NCI-H510A (cell line): ENCODE measurements around the gene SYT5.
"Not testable (repeated sequence)": the region's sequence is repeated elsewhere in the genome, so short reads cannot be mapped to it uniquely, and the experiment has no call there.

Source experiments
- DNase-seq: peaks from one replicate; lab custom pipeline; 2025; lab: John Stamatoyannopoulos, UW

Gene SYT5

DNA sequence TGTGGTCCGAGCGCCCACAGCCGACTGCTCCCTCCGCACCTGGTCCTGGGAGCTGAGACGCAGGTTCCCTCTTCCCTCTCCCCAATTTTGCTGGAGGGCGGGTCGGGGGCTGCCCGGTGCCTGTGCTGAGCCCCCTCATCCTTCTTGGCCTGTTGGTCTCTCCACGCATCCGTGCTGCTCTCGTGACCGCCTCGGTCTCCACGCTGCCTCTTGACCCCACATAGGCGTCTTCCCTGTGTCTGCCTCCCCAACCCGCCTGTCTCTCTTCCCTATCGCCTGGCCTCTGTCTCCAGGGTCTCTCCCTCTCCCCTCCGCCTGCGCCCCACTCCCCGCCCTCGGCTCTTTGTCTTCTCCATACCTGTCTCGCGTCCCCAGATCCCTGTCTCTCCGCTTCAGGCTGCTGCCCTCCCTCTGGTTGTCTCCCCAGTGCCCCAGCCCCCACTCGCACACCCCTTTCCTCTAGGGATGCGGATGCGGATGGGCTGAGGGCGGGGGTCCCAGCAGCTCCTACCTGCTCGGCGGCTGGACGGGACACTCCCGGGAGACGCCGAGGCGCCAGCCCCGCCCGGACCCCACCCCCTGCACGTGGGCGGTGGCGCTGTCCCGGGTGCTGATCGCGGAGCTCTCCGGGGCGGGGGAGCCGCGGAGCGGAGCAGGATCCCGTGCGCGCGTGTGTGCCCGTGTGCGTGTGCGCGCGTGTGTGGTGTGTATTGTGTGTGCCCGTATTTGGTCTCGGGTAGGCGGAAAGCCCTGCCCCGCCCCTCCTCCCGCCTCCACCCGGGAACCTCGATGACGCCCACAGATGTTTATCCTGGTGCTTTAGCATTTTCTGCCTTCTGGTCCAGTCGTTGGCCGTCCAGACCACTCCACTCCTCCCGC, at the start of gene SYT5:
SYT5 (minus strand) TSS at position 684 of the 879 bp plus-strand sequence. CDS start 1,248 bp downstream, outside the sequence.
- no peak for DNase-seq

DNA sequence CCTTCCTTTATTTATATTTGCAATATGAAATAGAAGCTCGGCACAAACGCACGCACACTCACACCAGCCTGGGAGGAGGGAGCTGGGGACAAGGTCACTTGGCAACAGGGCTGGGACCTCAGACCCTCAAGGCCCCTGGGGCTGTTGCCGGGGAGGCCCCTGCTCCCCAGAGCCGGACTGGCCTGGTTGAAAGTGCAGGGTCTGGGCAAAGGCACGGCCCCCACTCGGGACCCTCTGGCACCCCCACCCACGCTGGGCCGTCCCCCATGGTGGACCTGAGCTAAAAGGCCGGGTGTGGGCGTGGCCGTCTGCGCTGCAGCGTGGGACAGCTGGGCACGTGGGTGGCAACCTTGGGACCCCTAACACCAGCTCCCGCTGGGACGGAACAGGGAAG, 49.7 kb upstream of the SYT5 start:
- DNase-seq, result no peak

DNA sequence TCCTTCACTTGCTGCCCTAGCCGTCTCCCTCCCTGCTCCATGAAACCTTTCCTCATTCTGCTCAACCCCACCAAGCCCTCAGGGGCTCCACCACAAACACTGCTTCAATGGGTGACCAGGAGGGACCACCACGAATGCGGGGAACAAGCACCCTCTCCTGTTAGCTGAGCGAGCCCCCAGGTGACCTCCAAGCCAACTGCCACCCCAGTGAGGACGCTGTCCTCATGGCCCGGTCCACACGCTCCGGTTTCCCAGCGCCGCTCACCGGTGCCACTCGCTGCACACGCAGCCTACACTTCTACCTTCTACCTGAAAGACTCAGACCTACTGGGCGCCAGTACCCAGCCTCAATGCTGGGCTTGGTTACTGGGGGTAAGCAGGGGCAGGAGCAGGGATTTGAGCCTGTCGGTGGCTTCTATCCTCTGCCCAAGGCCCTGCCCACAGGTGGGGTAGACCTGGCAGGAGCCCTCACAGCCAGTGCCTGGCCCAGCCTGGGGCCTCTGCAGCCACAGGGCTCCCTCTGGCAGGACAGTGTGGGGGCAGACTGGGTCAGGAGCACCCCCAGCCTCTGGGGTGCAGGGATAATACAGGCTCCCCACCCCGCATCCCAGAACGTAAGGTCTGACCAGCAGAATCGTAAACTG, 49.2 kb upstream of the SYT5 start:
- no peak for DNase-seq

GRCh38 chr19:55228403-55229031, 48.4 kb upstream of the SYT5 start, which contains the start of gene TMEM86B:
TMEM86B (minus strand) TSS chr19:55228763; CDS start chr19:55228741, 22 bp downstream.
- no peak for DNase-seq

DNA sequence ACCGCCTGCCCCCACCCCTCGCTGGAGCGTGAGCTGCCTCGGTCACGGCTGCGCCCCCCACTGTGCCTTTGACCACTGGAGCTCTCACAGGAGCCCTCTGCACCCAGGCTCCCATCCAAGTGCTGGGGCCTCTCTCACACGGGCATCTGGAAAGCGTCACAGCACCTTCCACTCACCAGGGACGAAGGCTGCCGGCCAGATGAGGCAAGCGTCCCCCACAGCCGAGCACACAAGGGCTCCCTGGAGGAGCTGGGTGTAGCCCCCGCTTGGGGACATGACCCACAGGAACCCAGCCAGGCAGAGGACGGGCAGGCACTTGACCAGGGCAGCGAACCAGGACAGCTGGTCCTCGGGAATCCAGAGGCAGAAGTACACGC, 47.9 kb upstream of the SYT5 start:
- no peak for DNase-seq

DNA sequence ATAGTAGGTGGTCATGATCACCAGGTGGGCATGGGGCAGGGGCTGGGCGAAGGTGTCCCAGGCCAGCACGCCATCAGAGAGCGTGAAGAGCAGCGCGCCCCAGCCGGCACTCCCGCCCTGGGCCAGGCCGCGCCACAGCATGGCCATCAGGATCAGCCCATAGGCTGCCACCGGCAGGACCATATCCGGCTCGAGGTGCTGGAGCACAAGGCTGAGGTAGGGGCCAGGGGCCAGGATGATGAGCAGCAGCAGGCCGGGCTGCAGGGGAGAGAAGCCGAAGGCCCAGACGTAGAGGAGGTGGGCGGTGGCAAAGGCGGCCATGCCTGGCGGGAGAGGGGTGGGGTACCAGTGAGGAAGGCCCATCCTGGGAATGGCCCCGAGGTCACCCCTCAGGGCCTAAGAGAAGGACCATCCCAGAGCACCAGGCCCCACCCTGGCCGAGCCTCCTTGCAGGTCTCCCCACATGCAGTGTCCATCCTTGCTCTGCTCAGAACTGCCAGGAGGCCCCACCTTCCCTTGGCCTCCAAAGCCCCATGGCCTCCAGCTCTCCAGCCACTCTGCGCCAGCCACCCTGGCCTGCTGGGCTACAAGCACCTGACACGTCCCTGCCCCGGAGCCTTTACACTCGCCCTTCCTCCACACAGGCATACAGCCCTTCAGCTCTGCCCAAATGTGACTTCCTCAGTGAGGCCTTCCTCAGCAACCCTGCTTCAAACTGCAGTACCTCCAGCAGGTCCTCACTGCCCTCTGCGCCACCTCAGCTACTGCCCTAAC, 47.3 kb upstream of the SYT5 start:
- DNase-seq, result no peak

DNA sequence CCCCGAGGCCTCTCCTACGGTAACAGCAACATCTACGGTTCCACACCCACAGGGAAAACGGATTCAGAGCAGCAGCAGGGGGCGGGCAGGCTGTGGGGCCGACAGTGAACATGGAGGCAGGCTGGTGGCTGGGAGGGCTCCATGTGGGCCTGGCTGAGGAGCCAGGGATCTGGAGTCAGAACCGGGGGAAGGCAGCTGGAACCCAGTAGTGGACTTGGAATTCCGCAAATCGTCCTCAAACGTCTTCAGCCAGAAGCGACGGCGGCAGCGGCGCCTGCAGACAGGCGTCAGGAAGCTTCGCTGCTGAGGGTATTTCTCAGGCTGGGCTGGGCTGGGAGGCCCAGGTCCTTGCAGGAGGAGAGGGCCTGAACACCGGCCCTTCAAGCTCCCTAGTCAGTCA, 46.7 kb upstream of the SYT5 start:
- DNase-seq, result no peak

GRCh38 chr19:55226273-55226672, 46.2 kb upstream of the SYT5 start:
- DNase-seq, result no peak

GRCh38 chr19:55225415-55225958, 45.4 kb upstream of the SYT5 start:
- DNase-seq, result no peak

DNA sequence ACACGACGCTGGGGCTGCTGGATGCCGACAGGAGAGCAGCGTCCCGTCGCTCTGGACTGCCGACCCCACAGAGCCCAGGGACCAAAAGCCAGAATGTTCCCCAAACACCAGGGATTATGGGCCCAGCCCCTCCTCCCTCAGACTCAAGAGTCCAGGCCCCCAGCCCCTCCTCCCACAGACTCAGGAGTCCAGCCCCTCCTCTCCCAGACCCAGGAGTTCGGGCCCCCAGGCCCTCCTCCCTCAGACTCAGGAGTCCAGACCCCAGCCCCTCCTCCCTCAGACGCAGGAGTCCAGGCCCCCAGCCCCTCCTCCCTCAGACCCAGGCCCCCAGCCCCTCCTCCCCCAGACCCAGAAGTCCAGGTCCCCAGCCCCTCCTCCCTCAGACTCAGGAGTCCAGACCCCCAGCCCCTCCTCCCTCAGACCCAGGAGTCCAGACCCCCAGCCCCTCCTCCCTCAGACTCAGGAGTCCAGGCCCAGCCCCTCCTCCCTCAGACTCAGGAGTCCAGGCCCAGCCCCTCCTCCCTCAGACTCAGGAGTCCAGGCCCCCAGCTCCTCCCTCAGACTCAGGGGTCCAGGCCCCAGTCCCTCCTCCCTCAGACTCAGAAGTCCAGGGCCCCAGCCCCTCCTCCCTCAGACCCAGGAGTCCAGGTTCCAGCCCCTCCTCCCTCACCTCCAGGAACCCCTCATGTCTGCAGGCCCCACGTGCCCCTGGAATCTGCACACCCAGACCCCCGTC, 44.8 kb upstream of the SYT5 start:
- not testable (repeated sequence) for DNase-seq

- DNase-seq, result no peak
These were observed 44.1 kb upstream of the SYT5 start for GRCh38 chr19:55224038-55224665.

GRCh38 chr19:55223291-55224037, 43.4 kb upstream of the SYT5 start:
- DNase-seq, result no peak

- no peak for DNase-seq
These were observed 40.4 kb upstream of the SYT5 start for GRCh38 chr19:55220525-55220924.

GRCh38 chr19:55216461-55217198, 36.5 kb upstream of the SYT5 start:
- peak; percentile 94 for DNase-seq

DNA sequence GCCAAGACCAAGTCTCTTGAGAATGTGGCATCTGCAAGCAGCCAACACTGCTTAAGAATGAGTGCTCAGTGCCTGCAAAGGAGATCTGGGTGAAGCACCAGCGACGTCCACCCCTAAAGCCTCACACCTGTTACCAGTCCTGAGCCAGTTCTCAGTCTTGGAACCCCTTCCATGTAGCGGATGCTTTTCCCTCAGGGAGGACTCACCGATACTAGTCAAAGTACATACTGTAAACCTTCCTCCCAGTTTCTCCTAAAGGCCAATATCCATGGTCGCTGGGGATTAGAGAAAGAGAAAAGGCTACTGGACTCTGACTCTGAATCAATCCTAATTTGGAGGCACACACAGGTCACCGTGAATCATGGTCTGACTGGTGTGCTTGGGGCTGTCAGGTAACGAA, 33.5 kb upstream of the SYT5 start:
- DNase-seq, result no peak

DNA sequence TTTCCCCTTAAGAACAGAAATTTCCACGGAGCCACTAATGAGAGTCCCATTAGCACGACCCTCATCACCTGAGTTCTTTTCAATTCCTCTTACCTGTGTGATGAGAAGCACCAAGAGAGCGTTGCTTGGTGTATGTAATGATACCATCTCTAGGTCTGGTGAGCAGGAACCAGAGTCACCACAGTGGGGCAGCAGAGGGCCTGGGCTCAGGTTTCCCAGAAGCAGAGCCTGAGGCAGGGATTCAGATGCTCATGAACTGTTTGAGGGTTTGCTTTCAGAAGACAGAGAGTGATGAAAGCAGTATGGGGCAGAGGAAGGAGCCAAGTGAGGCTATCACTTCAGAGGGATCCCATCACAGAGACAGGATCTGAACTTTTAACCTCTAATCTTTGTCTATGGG, 32.4 kb upstream of the SYT5 start:
- no peak for DNase-seq

DNA sequence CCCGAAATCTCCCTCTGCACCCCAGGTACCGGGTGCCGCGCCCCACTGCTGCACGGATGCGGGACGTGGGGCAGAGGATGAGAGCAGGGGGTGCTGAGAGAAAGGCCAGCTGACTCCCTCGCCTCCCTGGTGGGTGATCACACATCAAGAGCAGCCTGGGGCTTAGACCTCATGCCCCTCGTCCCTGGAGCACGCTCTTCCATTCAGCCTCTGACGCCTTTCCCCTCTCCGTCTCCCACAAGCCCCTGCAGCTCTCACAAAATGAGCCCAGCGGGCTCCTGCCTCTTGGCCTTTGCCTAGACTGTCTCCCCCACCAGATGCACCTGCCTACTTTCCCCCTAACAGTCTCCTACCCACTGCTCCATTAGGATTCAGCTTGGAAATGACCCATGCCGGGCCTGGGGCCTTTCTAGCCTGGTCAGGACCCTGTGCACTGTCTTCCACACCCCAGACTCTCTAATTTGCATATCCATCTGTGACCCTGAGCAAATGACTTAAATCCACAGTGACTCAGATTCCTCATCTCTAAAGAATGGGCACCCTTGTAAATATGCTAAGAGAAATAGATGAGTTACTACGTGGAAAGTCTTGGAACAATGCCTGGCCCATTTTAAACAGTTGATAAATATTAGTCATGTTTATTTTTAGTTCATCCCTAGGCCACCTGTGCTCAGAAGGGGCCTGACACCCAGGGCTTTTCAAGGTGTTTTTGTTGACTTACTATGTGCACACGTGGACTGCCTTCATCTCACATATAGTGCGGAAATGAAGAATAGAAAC, 29.8 kb upstream of the SYT5 start:
- DNase-seq, result no peak
